MM.1S (cell line): ENCODE data around the gene TARBP2.

Source experiments
- CTCF ChIP-seq: fragments of 300-600 bp; sonication (generic); IDR thresholded peaks from 2 replicates; pipeline ENCODE4 v1.5.1; 2016; ENCODE audit warnings: antibody characterized with exemption, low read length, mixed read lengths
- EZH2 ChIP-seq: fragments of 300-600 bp; sonication (generic); optimal IDR thresholded peaks from 2 replicates; pipeline ENCODE3; 2017; ENCODE audit warnings: low read depth, mild to moderate bottlenecking, antibody characterized with exemption, low read length, mixed read lengths
- EZH2phosphoT487 ChIP-seq: fragments of 300-600 bp; sonication (generic); IDR thresholded peaks from 2 replicates; pipeline ENCODE4 v1.6.1; 2018; ENCODE audit warnings: antibody characterized with exemption, low read length

GRCh38 chr12:53502331-53502730 lies 1.2 kb downstream of the TARBP2 start:
- no peak for TF ChIP-seq EZH2
- no peak for TF ChIP-seq CTCF
- no peak for TF ChIP-seq EZH2phosphoT487
